SK-N-DZ (cell line): ENCODE measurements around the gene SLC25A34.

Experiments
- DNase-seq: peaks from one replicate; pipeline ENCODE4 v3.0.0-alpha.2; 2015; ENCODE audit warnings: low spot score

Gene SLC25A34

GRCh38 chr1:15771836-15772515 is 35.9 kb downstream of the SLC25A34 start:
- no peak for DNase-seq

- no peak for DNase-seq
Observed at GRCh38 chr1:15775706-15776105, 39.6 kb downstream of the SLC25A34 start.

GRCh38 chr1:15777909-15778707 is 42.0 kb downstream of the SLC25A34 start:
- no peak for DNase-seq

- no peak for DNase-seq
Observed at GRCh38 chr1:15785683-15786082, 49.6 kb downstream of the SLC25A34 start.

- no peak for DNase-seq
Observed at GRCh38 chr1:15786581-15786980, 50.5 kb downstream of the SLC25A34 start.

GRCh38 chr1:15788624-15789301 is 52.7 kb downstream of the SLC25A34 start:
- no peak for DNase-seq
